ENCODE measurements around the gene CDC37.
A peak's percentile ranks its signal among the peaks of the same experiment; 100 is the strongest.
"Not testable (repeated sequence)": the region's sequence is repeated elsewhere in the genome, so short reads cannot be mapped to it uniquely, and the experiment has no call there.

The CDC37 gene

GRCh38 chr19:10393137-10393536, 10.2 kb downstream of the CDC37 start:
- DNase-seq: no peak

GRCh38 chr19:10392120-10392519, 11.2 kb downstream of the CDC37 start:
- no peak for DNase-seq

- no peak for DNase-seq
These were observed 12.6 kb downstream of the CDC37 start for GRCh38 chr19:10390652-10391286.

DNA sequence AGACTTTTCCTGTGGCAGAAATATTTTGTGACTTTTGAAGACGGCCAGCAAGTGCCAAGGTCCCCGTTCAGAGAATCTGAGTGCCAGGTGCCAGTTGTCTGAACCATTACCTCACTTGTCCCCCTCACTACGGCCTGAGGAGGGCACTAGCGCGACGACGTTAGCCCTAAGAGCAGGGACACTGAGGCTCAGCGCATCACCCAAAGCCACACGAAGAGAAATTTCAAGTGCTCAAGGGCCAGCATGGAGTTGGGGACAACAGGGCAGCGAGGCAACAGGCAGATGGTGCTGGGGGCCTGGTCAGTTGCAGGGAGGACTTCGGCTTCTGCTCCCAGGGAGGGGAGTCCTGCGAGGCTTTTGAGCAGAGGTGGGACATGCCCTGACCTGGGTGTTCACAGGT, 13.5 kb downstream of the CDC37 start:
- DNase-seq: no peak

GRCh38 chr19:10388957-10389356, 14.4 kb downstream of the CDC37 start:
- DNase-seq: peak; percentile 47

DNA sequence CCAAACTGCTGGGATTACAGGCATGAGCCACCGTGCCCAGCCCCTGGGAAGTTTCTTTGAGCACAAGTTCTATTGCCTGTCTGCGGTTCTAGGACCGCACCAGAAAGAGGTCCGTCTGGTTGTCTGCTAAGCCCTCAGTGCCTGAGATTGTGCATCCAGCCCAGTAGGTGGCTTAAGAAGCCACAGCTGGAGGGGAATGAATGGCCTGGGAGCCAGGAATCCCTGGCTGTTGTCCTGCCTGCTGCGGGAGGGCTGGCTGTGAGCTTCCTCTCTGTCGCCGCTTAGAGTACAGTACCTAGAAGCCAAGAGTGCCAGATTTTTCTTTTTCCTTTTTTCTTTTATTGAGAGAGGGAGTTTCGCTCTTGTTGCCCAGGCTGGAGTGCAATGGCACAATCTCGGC, 18.8 kb downstream of the CDC37 start:
- DNase-seq: no peak

DNA sequence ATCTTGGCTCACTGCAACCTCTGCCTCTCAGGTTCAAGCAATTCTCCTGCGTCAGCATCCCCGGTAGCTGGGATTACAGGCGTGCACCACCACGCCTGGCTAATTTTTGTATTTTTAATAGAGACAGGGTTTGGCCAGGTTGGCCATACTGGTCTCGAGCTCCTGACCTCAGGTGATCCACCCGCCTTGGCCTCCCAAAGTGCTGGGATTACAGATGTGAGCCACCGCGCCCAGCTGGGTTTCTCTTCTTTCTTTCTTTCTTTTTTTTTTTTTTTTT, 20.2 kb downstream of the CDC37 start:
- not testable (repeated sequence) for DNase-seq

DNA sequence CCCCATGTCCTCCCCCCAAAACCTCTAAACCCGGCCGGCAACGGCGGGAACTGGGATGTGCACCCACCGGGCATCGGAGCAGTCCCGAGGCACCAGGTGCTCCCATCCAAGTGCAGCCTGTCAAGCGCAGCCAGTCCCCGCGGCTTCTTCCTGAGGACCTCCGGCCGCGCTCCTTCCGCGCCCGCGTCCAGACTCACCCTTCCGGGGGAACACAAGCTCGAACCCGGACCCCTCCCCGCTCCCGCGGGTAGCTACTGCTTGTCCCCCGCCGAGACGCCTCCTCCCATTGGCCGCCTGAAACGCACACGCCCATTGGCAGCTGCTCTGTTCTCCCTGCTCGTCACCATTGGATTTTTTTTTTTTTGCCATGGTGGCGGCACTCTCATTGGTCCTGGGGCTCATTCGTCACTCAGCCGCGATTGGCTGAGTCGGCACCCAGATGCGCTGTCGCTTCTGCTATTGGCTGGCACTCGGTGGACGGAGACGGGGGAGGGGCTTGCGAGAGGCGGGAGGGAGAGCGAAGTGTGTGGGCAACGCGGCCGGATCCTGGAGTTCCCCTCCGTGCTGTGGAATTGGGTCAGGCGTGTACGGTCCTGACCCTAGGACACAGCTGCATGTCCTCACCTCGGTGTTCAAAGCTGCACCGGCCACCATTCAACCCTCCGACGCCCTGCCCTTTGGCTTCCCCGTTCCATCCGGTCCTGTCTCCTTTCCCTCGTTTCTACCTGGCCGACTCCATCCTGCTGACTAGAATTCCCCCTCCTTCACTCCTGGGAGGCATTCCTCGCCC, 22.8 kb downstream of the CDC37 start, which contains the start of gene TYK2:
Gene TYK2 (minus strand): TSS at position 260 of the 790 bp plus-strand sequence. CDS start 2,166 bp downstream, outside the sequence.
- DNase-seq: peak; percentile 97

- DNase-seq: no peak
These were observed 23.4 kb downstream of the CDC37 start for GRCh38 chr19:10379880-10380312.

DNA sequence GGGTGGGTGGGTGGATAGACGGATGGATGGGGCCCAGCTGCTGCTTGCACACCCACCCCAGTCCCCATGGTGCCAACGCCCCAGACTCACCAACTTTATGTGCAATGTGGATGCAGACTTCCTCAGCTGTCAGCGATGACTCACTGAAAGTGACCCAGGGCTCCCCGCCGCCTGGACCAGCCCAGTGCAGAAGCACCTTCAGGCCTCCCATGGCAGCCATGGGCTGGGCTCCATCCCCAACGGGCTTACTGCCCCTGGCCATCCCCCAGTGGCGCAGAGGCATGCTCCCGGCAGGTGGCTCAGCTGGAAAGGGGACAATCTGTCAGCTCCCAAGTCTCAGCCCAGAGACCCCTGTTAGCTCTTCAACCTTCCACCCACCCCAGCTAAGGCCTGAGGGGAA, 25.2 kb downstream of the CDC37 start:
- no peak for DNase-seq

DNA sequence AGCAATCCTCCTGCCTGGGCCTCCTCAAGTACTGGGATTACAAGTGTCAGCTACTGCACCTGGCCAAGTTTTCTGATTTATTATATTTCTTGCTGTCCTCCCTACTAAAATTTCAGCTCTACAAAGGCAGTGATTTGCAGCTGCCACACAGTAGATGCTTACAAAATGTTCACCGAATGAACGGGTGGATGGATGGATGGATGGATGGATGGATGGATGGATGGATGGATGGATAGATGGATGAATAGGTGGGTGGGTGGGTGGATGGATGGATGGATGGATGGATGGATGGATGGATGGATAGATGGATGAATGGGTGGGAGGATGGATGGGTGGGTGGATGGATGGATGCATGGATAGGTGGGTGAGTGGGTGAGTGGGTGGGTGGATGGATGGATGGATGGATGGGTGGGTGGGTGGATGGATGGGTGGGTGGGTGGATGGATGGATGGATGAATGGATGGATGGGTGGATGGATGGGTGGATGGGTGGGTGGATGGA, 26.2 kb downstream of the CDC37 start:
- not testable (repeated sequence) for DNase-seq

DNA sequence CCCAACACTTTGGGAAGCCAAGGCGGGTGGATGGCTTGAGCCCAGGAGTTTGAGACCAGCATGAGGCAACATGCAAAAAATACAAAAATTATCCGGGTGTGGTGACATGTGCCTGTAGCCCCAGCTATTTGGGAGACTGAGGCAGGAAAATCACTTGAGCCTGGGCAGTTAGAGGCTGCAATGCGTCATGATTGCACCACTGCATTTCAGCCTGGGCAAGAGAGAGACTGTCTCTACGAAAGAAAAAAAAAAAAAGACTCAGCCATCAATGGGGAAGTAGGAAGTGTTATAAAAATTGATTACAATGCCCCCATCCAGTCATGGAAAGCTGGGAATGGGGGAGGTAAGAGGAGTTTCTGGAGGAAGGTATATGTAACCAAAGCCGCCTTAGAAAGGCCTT, 28.4 kb downstream of the CDC37 start:
- DNase-seq: no peak

- DNase-seq: no peak
These were observed 30.7 kb downstream of the CDC37 start for GRCh38 chr19:10372690-10373089.

GRCh38 chr19:10368101-10368803, 35.1 kb downstream of the CDC37 start:
- no peak for DNase-seq

DNA sequence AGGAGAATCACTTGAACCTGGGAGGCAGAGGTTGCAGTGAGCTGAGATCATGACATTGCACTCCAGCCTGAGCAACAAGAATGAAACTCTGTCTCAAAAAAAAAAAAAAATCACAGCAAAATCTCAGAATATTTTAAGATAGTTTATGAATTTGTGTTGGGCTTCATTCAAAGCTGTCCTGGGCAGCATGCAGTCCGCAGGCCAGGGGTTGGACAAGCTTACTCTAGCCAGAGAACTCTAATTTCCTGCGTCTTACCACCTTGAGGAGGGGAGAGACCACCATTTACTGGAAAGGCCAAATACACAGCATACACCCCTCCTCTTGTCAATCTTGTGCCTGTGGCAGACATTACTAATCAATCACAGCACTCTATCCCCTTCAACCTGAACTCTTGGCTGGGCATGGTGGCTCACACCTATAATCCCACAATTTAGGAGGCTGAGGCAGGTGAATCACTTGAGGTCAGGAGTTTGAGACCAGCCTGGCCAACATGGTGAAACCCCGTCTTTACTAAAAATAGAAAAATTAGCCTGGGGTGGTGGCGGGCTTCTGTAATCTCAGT, 36.3 kb downstream of the CDC37 start:
- DNase-seq: not testable (repeated sequence)

DNA sequence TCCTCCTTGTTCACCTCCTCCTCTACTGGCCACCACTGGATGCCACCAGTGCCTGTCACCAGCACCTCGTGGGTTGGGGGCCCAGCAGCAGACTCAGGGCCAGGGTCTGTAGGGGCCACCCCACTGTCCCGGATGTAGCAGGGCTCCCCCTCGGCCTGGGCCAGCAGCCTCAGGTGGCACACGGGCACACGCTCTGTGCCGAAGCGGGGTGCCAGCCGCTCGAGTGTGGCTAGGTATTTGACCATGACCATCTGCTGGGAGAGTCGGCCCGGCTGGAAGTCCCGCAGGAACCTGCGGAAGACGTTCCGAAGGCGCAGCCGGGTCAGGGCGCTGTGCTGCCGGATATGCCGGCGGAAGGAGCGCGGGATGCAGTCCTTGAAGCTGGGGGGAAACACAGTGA, 37.8 kb downstream of the CDC37 start:
- no peak for DNase-seq

- no peak for DNase-seq
These were observed 38.7 kb downstream of the CDC37 start for GRCh38 chr19:10364644-10365043.

- DNase-seq: no peak
These were observed 39.5 kb downstream of the CDC37 start for GRCh38 chr19:10363789-10364281.

DNA sequence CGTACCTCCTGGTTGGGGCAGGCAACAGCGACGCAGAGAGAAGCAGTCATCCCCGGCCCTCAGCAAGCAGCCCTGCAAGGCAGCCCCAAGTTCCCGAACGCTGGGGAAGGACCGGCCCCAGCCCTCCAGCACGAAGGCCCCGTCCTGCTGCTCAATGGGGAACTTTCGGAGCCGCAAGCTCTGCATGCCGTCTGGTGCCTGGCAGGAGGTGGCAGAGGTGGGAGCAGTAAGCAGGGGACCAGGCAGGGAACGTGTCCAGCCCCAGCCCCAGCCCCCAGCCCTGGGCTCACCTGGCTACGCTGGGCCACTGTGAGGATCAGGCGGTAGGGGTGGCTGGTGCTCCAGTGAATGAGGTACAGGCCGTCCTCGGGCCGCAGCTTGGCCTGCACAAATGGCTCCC, 41.1 kb downstream of the CDC37 start:
- no peak for DNase-seq

- no peak for DNase-seq
These were observed 41.8 kb downstream of the CDC37 start for GRCh38 chr19:10361569-10362011.

GRCh38 chr19:10356431-10356830, 46.9 kb downstream of the CDC37 start:
- no peak for DNase-seq

- no peak for DNase-seq
These were observed 49.5 kb downstream of the CDC37 start for GRCh38 chr19:10353793-10354391.
